OCI-LY3 (cell line): ENCODE results near the gene MRPS5.
A peak's percentile ranks its signal among the peaks of the same experiment; 100 is the strongest.
"Not testable (repeated sequence)": the region's sequence is repeated elsewhere in the genome, so short reads cannot be mapped to it uniquely, and the experiment has no call there.

ENCODE experiments used
- H2AFZ ChIP-seq: fragments of 200-600, 300-600 bp; shearing (Covaris generic); 2 replicates; pipeline ENCODE4 v1.6.0; 2014; ENCODE audit warnings: antibody characterized with exemption, low read depth, low read length
- H3K27ac ChIP-seq: fragments of 200-600, 300-600 bp; sonication (generic); 2 replicates; pipeline ENCODE4 v1.5.1; 2014; ENCODE audit warnings: mild to moderate bottlenecking, low read length, moderate library complexity, mixed read lengths
- H3K27me3 ChIP-seq: fragments of 200-600, 300-600 bp; sonication (generic); 2 replicates; pipeline ENCODE4 v1.6.1; 2014; ENCODE audit warnings: low read depth, low read length, mixed read lengths
- H3K36me3 ChIP-seq: fragments of 200-600, 300-600 bp; sonication (generic); replicated peaks from 2 replicates; pipeline ENCODE3; 2014; ENCODE audit warnings: low read depth, low read length, mixed read lengths
- H3K4me1 ChIP-seq: fragments of 300-600, 200-600 bp; sonication (generic); 2 replicates; pipeline ENCODE4 v1.6.1; 2014; ENCODE audit warnings: low read length, mixed read lengths
- H3K4me2 ChIP-seq: fragments of 200-600, 300-600 bp; sonication (generic); 2 replicates; pipeline ENCODE4 v1.6.1; 2014; ENCODE audit warnings: low read length, mixed read lengths
- H3K4me3 ChIP-seq: fragments of 300-600, 200-600 bp; sonication (generic); 2 replicates; pipeline ENCODE4 v1.5.1; 2014; ENCODE audit warnings: antibody characterized with exemption, mild to moderate bottlenecking, low read length, moderate library complexity
- H3K79me2 ChIP-seq: fragments of 300-600, 200-600 bp; shearing (Covaris generic); 2 replicates; pipeline ENCODE4 v1.6.1; 2014; ENCODE audit warnings: mild to moderate bottlenecking, low read length, mixed read lengths
- H3K9ac ChIP-seq: fragments of 300-600, 200-600 bp; shearing (Covaris generic); 2 replicates; pipeline ENCODE4 v1.6.0; 2014; ENCODE audit warnings: mild to moderate bottlenecking, low read length, moderate library complexity
- H3K9me3 ChIP-seq: fragments of 200-600, 300-600 bp; shearing (Covaris generic); 2 replicates; pipeline ENCODE4 v1.6.1; 2014; ENCODE audit warnings: low read length, mixed read lengths; ENCODE audit not compliant: insufficient read depth
- H4K20me1 ChIP-seq: fragments of 200-600, 300-600 bp; sonication (generic); 2 replicates; pipeline ENCODE4 v1.6.1; 2016; ENCODE audit warnings: low read length, mixed read lengths; ENCODE audit not compliant: insufficient read depth
- EZH2phosphoT487 ChIP-seq: fragments of 200-600 bp; shearing (Covaris generic); IDR thresholded peaks from 2 replicates; pipeline ENCODE4 v1.6.1; 2018; ENCODE audit warnings: antibody characterized with exemption, mixed run types, low read depth
- TF ChIP-seq, protein P1 (sequence below): fragments of 200-600, 300-600 bp; sonication (generic); IDR thresholded peaks from 2 replicates; pipeline ENCODE4 v1.5.1; 2014; ENCODE audit warnings: antibody characterized with exemption, low read length, low read depth

The MRPS5 gene

DNA sequence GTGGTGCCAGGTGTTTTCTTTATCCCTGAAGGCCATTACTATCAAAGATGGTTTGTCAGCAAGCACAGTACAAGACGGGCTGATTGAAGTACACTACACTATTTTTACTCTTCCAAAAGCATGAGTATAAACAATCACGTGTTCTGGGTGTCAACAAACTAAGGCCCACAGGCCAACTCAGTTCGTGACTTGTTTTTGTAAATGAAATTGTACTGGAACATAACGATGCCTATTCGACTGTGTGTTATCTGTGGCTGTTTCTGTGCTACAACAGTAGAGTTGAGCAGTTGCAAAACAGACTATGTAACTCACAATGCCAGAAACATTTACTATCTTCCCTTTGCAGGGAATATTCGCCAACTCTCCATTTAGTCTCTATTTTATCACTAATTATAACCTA, 12.3 kb downstream of the MRPS5 start:
- Histone ChIP-seq H3K27ac (no peak overlapping the region), H3K9ac (no peak overlapping the region), H3K36me3 (peaks cover 68% of the 10 kb centered on the region), H4K20me1 (peaks cover 8% of the 10 kb centered on the region; the same call in 1 of the 2 replicates), H3K4me3 (no peak overlapping the region), H3K4me2 (no peak overlapping the region), H3K9me3 (no peaks in the 10 kb centered on the region), H3K27me3 (no peaks in the 10 kb centered on the region), H3K4me1 (peaks cover 9% of the 10 kb centered on the region), H3K79me2 (peaks cover 4% of the 10 kb centered on the region; the same call in 1 of the 2 replicates), H2AFZ (no peak overlapping the region)
- no peak for TF ChIP-seq EZH2phosphoT487
- TF ChIP-seq, protein P1, sequence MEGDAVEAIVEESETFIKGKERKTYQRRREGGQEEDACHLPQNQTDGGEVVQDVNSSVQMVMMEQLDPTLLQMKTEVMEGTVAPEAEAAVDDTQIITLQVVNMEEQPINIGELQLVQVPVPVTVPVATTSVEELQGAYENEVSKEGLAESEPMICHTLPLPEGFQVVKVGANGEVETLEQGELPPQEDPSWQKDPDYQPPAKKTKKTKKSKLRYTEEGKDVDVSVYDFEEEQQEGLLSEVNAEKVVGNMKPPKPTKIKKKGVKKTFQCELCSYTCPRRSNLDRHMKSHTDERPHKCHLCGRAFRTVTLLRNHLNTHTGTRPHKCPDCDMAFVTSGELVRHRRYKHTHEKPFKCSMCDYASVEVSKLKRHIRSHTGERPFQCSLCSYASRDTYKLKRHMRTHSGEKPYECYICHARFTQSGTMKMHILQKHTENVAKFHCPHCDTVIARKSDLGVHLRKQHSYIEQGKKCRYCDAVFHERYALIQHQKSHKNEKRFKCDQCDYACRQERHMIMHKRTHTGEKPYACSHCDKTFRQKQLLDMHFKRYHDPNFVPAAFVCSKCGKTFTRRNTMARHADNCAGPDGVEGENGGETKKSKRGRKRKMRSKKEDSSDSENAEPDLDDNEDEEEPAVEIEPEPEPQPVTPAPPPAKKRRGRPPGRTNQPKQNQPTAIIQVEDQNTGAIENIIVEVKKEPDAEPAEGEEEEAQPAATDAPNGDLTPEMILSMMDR = no peak

DNA sequence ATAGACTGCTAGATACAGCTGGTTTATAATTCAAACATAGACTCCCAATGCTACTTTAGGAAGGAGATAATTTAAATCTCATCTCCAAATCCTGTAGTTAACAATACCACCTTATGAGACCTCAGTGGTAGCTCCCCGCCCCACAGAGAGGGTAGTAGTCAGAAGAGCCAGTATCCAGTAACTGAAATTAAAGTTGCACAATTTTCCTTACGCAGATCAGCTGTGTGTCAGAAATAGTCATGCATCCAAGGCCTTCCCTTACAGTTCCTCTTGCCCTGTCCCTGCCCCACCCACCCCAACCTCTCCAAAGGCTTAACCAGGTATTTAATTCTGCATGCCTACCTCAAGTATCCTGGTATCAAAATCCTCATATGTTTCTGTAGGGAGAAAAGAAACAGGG, 15.5 kb downstream of the MRPS5 start:
- H3K4me2 ChIP-seq = no peak overlapping the region
- H3K27me3 ChIP-seq = no peaks in the 10 kb centered on the region
- no peak overlapping the region for H3K4me3 ChIP-seq
- no peaks in the 10 kb centered on the region for H3K9me3 ChIP-seq
- no peak for TF ChIP-seq EZH2phosphoT487
- TF ChIP-seq, protein P1 = no peak
- peaks cover 75% of the 10 kb centered on the region for H3K36me3 ChIP-seq
- H2AFZ ChIP-seq = no peak overlapping the region
- H4K20me1 ChIP-seq = peaks cover 8% of the 10 kb centered on the region; the same call in 1 of the 2 replicates
- no peaks in the 10 kb centered on the region for H3K79me2 ChIP-seq
- H3K27ac ChIP-seq = no peak overlapping the region
- no peak overlapping the region for H3K9ac ChIP-seq
- H3K4me1 ChIP-seq = peaks cover 10% of the 10 kb centered on the region

DNA sequence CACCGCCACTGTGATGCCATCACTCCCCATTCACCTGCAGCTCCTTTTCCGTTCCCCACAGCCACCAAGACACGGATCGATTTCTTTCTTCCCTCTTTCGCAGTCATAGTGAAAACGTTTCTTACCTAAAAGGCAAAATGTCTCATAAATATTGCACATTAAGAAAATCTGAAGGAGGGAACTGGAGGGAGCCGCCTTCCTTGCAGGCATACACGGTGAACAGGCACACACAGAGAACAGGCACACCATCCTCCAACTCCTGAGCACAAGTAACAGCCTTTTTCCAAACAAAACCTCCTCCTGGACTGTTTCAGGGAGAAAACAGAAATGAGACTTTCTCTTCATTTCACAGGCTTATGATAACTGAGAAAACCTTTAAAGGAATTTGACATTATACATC, 17.0 kb downstream of the MRPS5 start:
- Histone ChIP-seq H3K4me3 (no peak overlapping the region), H3K36me3 (peaks cover 74% of the 10 kb centered on the region), H3K27me3 (no peaks in the 10 kb centered on the region), H3K4me2 (peak overlapping the region; percentile 17; the same call in 1 of the 2 replicates), H3K4me1 (peaks cover 18% of the 10 kb centered on the region), H3K9ac (no peak overlapping the region), H4K20me1 (peaks cover 8% of the 10 kb centered on the region; the same call in 1 of the 2 replicates), H2AFZ (no peak overlapping the region), H3K27ac (peak overlapping the region; percentile 8; the same call in 1 of the 2 replicates), H3K79me2 (no peaks in the 10 kb centered on the region; the same call in 1 of the 2 replicates), H3K9me3 (no peaks in the 10 kb centered on the region)
- TF ChIP-seq, protein P1 = no peak
- no peak for TF ChIP-seq EZH2phosphoT487

DNA sequence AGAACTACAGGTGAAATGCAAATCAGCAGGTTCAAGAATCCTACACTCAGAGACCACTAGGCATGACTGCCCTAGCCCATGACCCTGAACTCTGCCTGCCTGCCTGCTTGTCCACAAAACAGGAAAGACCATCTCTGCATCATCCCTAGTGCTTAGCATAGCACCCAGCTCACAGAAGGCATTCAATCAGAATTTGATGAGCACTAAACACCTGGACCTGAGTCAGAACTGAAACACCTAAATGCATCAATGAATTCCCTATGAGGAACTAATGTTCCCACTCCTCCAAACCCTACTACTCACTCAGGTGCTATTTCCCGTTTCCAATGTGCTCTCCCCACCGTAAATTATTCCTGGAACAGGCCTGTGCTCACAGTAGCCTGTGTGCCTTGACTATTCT, 21.7 kb downstream of the MRPS5 start:
- Histone ChIP-seq H3K79me2 (peaks cover 5% of the 10 kb centered on the region), H3K36me3 (peaks cover 41% of the 10 kb centered on the region), H3K4me3 (no peak overlapping the region), H3K27me3 (no peaks in the 10 kb centered on the region), H2AFZ (no peak overlapping the region), H4K20me1 (peaks cover 7% of the 10 kb centered on the region; the same call in 1 of the 2 replicates), H3K4me2 (no peak overlapping the region), H3K9ac (no peak overlapping the region), H3K27ac (peak overlapping the region; percentile 21; the same call in 1 of the 2 replicates), H3K4me1 (peaks cover 18% of the 10 kb centered on the region), H3K9me3 (no peaks in the 10 kb centered on the region)
- TF ChIP-seq, protein P1 = no peak
- no peak for TF ChIP-seq EZH2phosphoT487

DNA sequence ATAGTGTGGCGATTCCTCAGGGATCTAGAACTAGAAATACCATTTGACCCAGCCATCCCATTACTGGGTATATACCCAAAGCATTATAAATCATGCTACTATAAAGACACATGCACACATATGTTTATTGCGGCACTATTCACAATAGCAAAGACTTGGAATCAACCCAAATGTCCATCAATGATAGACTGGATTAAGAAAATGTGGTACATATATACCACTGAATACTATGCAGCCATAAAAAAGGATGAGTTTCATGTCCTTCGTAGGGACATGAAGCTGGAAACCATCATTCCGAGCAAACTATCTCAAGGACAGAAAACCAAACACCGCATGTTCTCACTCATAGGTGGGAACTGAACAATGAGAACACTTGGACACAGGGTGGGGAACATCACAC, 23.3 kb downstream of the MRPS5 start:
- not testable (repeated sequence) for H3K9me3 ChIP-seq, H4K20me1 ChIP-seq, H3K9ac ChIP-seq, H3K4me3 ChIP-seq, H3K27ac ChIP-seq, H2AFZ ChIP-seq, H3K79me2 ChIP-seq, H3K27me3 ChIP-seq, H3K4me2 ChIP-seq
- H3K36me3 ChIP-seq = peaks cover 30% of the 10 kb centered on the region
- H3K4me1 ChIP-seq = peaks cover 11% of the 10 kb centered on the region
